GM23338 (cell line): Measurements from ENCODE around the gene PCDHA8. TPM values are rescaled to one million over a fixed set of nuclear protein-coding genes. Genes with fewer than 3 reads are reported as not detected.
"Not testable (repeated sequence)": the region's sequence is repeated elsewhere in the genome, so short reads cannot be mapped to it uniquely, and the experiment has no call there.

Experiments used
- ATAC-seq: fragments of 200-7000 bp; cut with Tn5 transposase; 3 replicates; pipeline ENCODE4 v1.9.1; 2020
- DNase-seq: peaks from one replicate; pipeline ENCODE4 v3.0.0-alpha.2; 2015; ENCODE audit warnings: low spot score
- H2AFZ ChIP-seq: fragments of 200-600 bp; sonication (generic); 2 replicates; pipeline ENCODE4 v1.8.0; 2016; ENCODE audit warnings: antibody characterized with exemption, mild to moderate bottlenecking, moderate library complexity
- H3F3A ChIP-seq: fragments of 200-600 bp; sonication (generic); replicated peaks from 2 replicates; pipeline ENCODE4 v1.8.0; 2017; ENCODE audit warnings: antibody characterized with exemption, mixed run types, low read depth
- H3K27ac ChIP-seq: fragments of 200-600 bp; sonication (generic); 2 replicates; pipeline ENCODE4 v1.6.1; 2016; ENCODE audit warnings: low read depth
- H3K27me3 ChIP-seq: fragments of 200-600 bp; sonication (generic); 2 replicates; pipeline ENCODE4 v1.8.0; 2016; ENCODE audit warnings: mild to moderate bottlenecking, mixed run types, moderate library complexity; ENCODE audit not compliant: insufficient read depth
- H3K36me3 ChIP-seq: fragments of 200-600 bp; sonication (generic); 2 replicates; pipeline ENCODE4 v1.8.0; 2016; ENCODE audit warnings: mild to moderate bottlenecking; ENCODE audit not compliant: insufficient read depth
- H3K4me1 ChIP-seq: fragments of 200-600 bp; sonication (generic); 2 replicates; pipeline ENCODE4 v1.8.0; 2016; ENCODE audit warnings: mild to moderate bottlenecking, moderate library complexity; ENCODE audit not compliant: insufficient read depth
- H3K4me2 ChIP-seq: fragments of 200-600 bp; sonication (generic); 2 replicates; pipeline ENCODE4 v1.7.1; 2017; ENCODE audit warnings: mixed run types
- H3K4me3 ChIP-seq: fragments of 200-600 bp; sonication (generic); 2 replicates; pipeline ENCODE4 v1.6.1; 2016; ENCODE audit warnings: mixed run types
- H3K79me2 ChIP-seq: fragments of 200-600 bp; sonication (generic); replicated peaks from 2 replicates; pipeline ENCODE4 v1.8.0; 2017; ENCODE audit warnings: mild to moderate bottlenecking; ENCODE audit not compliant: insufficient read depth
- H3K9me2 ChIP-seq: fragments of 200-600 bp; sonication (generic); 2 replicates; pipeline ENCODE4 v1.8.0; 2017; ENCODE audit not compliant: insufficient read depth
- H4K20me1 ChIP-seq: fragments of 200-600 bp; sonication (generic); replicated peaks from 2 replicates; pipeline ENCODE4 v1.8.0; 2017; ENCODE audit warnings: mild to moderate bottlenecking; ENCODE audit not compliant: insufficient read depth
- H3K27ac Mint-ChIP-seq: 2 replicates; pipeline ENCODE4 v1.8.0; 2020; ENCODE audit warnings: inconsistent platforms, mild to moderate bottlenecking, moderate library complexity, mixed read lengths
- H3K27me3 Mint-ChIP-seq: 3 replicates; pipeline ENCODE4 v1.8.0; 2022; ENCODE audit warnings: low read depth, mild to moderate bottlenecking, moderate library complexity, mixed read lengths, inconsistent platforms; ENCODE audit not compliant: insufficient read depth, poor library complexity
- H3K36me3 Mint-ChIP-seq: 3 replicates; pipeline ENCODE4 v1.8.0; 2021; ENCODE audit warnings: low read depth, mild to moderate bottlenecking, inconsistent platforms, moderate library complexity, mixed read lengths
- H3K4me1 Mint-ChIP-seq: 3 replicates; pipeline ENCODE4 v1.8.0; 2020; ENCODE audit warnings: mild to moderate bottlenecking, inconsistent platforms, mixed read lengths
- H3K4me3 Mint-ChIP-seq: 3 replicates; pipeline ENCODE4 v1.8.0; 2021; ENCODE audit warnings: moderate library complexity, mild to moderate bottlenecking, inconsistent platforms, mixed read lengths
- H3K9me3 Mint-ChIP-seq: 3 replicates; pipeline ENCODE4 v1.8.0; 2020; ENCODE audit warnings: moderate library complexity, mild to moderate bottlenecking, inconsistent platforms, mixed read lengths
- NANOG ChIP-seq: IDR thresholded peaks from 2 replicates; pipeline ENCODE4 v1.6.1; 2016; ENCODE audit warnings: antibody characterized with exemption, borderline replicate concordance
- POLR2AphosphoS5 ChIP-seq: IDR thresholded peaks from 2 replicates; pipeline ENCODE4 v1.6.1; 2016; ENCODE audit warnings: antibody characterized with exemption, low read depth
- polyA plus RNA-seq: library from polyadenylated mRNA; unstranded; fragments of >200 nt; fragmentation: Nextera tagmentation; extraction: Ambion mirVana; gene quantifications from 2 replicates; pipeline ENCODE4 v1.2.1, GENCODE V29; 2016
- total RNA-seq: library from RNA; depleted of rRNA; stranded (reverse); fragments of >200 nt; shearing (Covaris generic); gene quantifications from 2 replicates; pipeline ENCODE4 v1.2.3, GENCODE V29; 2014
- TF ChIP-seq, protein P1 (sequence below), 2 experiments: fragments of 200-600 bp in 1 of 2; sonication (generic) in 1 of 2; conservative IDR thresholded peaks; 2 replicates each; pipeline versions ENCODE4 v1.5.1 to v1.6.1; 2016 to 2017; ENCODE audit warnings: antibody characterized with exemption in 2 of 2, low read depth in 2 of 2, mild to moderate bottlenecking in 2 of 2, moderate library complexity in 1 of 2
- TF ChIP-seq, protein P2 (sequence below): IDR thresholded peaks from one replicate; pipeline ENCODE4 v1.6.1; 2018; ENCODE audit warnings: antibody characterized with exemption; ENCODE audit not compliant: unreplicated experiment

Gene PCDHA8
- total and polyA plus RNA-seq, 2 experiments from 2014 or later = 0.86 to 3.1 TPM

DNA sequence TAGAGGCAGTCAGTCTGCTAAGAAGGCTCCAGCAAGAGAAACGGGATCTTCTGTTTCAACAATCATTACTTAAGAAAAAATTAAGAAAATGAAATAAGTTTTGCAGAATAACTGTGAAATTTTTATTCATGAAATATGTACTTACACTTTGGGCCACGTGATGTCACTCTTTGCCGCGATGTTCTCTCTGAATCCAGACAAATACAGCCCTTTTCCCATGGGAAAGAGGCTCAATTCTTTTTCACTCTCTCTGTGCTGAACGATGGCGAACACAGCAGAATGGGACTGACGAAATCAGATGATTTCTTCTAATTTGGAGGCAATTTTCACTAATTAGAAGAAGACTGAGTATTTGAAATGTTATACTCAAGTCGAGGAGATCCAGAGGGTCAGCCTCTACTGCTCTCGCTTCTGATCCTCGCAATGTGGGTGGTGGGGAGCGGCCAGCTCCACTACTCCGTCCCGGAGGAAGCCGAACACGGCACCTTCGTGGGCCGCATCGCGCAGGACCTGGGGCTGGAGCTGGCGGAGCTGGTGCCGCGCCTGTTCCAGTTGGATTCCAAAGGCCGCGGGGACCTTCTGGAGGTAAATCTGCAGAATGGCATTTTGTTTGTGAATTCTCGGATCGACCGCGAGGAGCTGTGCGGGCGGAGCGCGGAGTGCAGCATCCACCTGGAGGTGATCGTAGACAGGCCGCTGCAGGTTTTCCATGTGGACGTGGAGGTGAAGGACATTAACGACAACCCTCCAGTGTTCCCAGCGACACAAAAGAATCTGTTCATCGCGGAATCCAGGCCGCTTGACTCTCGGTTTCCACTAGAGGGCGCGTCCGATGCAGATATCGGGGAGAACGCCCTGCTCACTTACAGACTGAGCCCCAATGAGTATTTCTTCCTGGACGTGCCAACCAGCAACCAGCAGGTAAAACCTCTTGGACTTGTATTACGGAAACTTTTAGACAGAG is 7.4 kb downstream of the PCDHA8 start, which contains the start of gene PCDHA9:
PCDHA9 (plus strand) TSS at position 244 of the 964 bp plus-strand sequence; CDS start at position 358, 114 bp downstream.
- Histone ChIP-seq H3K4me2 (peak within 1 kb of the TSS; percentile 82), H2AFZ (peak within 1 kb of the TSS; percentile 96)
- not testable (repeated sequence) for H3K36me3 Mint-ChIP-seq

DNA sequence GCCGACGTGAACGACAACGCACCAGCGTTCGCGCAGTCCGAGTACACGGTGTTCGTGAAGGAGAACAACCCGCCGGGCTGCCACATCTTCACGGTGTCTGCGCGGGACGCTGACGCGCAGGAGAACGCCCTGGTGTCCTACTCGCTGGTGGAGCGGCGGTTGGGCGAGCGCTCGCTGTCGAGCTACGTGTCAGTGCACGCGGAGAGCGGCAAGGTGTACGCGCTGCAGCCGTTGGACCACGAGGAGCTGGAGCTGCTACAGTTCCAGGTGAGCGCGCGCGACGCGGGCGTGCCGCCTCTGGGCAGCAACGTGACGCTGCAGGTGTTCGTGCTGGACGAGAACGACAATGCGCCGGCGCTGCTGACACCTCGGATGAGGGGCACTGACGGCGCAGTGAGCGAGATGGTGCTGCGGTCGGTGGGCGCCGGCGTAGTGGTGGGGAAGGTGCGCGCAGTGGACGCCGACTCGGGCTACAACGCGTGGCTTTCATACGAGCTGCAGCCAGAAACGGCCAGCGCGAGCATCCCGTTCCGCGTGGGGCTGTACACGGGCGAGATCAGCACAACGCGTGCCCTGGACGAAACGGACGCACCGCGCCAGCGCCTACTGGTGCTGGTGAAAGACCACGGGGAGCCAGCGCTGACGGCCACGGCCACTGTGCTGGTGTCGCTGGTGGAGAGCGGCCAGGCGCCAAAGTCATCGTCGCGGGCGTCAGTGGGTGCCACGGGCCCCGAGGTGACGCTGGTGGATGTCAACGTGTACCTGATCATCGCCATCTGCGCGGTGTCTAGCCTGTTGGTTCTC is 9.0 kb downstream of the PCDHA8 start:
- not testable (repeated sequence) for H3K27ac Mint-ChIP-seq, H2AFZ ChIP-seq, H3K27me3 ChIP-seq, H3K4me1 ChIP-seq, H3K4me2 ChIP-seq, H3K27ac ChIP-seq, H3K79me2 ChIP-seq, H3K9me3 Mint-ChIP-seq, H3K9me2 ChIP-seq, H3K4me3 ChIP-seq, H3K36me3 ChIP-seq, ATAC-seq, H3K4me3 Mint-ChIP-seq, H3K36me3 Mint-ChIP-seq, H3K27me3 Mint-ChIP-seq, DNase-seq, H3F3A ChIP-seq, H4K20me1 ChIP-seq, H3K4me1 Mint-ChIP-seq

More for the DNA sequence above, 7.4 kb downstream of the PCDHA8 start, which contains the start of gene PCDHA9:
- not testable (repeated sequence) for H3K27ac ChIP-seq, H3K4me1 Mint-ChIP-seq, H3K27me3 Mint-ChIP-seq, H3K27me3 ChIP-seq, H3F3A ChIP-seq, H3K4me1 ChIP-seq, H3K9me3 Mint-ChIP-seq, H3K79me2 ChIP-seq, H3K36me3 ChIP-seq, H3K9me2 ChIP-seq, DNase-seq, H3K27ac Mint-ChIP-seq, H4K20me1 ChIP-seq
- ATAC-seq = peak; percentile 97
- peak within 1 kb of the TSS; percentile 82 for H3K4me3 Mint-ChIP-seq
- TF ChIP-seq, protein P1, sequence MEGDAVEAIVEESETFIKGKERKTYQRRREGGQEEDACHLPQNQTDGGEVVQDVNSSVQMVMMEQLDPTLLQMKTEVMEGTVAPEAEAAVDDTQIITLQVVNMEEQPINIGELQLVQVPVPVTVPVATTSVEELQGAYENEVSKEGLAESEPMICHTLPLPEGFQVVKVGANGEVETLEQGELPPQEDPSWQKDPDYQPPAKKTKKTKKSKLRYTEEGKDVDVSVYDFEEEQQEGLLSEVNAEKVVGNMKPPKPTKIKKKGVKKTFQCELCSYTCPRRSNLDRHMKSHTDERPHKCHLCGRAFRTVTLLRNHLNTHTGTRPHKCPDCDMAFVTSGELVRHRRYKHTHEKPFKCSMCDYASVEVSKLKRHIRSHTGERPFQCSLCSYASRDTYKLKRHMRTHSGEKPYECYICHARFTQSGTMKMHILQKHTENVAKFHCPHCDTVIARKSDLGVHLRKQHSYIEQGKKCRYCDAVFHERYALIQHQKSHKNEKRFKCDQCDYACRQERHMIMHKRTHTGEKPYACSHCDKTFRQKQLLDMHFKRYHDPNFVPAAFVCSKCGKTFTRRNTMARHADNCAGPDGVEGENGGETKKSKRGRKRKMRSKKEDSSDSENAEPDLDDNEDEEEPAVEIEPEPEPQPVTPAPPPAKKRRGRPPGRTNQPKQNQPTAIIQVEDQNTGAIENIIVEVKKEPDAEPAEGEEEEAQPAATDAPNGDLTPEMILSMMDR (conservative IDR thresholded peaks at IDR 0.05; ENCODE audit: low read depth in 2 of 2) = peak; percentile 43 to 50; a peak in 3 of 4 replicates
- H3K4me3 ChIP-seq = peak within 1 kb of the TSS; percentile 70

DNA sequence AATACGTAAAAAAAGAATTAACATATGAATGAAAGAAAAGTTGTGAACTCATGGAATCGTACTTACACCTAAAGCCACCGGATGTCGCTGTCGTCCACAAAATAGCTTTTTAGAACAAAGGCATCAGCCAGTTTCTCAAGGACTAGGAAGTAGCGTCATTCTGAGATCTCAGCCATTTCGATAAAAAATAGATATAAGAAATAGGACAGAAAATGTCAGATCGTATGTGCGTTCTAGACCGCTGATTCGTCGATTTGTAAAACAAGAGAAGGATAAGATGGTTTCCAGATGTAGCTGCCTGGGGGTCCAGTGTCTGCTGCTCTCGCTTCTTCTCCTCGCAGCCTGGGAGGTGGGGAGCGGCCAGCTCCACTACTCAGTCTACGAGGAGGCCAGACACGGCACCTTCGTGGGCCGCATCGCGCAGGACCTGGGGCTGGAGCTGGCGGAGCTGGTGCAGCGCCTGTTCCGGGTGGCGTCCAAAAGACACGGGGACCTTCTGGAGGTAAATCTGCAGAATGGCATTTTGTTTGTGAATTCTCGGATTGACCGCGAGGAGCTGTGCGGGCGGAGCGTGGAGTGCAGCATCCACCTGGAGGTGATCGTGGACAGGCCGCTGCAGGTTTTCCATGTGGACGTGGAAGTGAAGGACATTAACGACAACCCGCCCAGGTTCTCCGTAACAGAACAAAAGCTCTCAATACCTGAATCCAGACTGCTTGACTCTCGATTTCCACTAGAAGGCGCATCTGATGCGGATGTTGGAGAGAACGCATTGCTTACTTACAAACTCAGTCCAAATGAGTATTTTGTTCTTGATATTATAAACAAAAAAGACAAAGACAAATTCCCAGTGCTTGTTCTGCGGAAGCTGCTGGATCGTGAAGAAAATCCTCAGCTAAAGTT is 15.0 kb downstream of the PCDHA8 start, which contains the start of gene PCDHA10:
PCDHA10 (plus strand) TSS at position 126 of the 903 bp plus-strand sequence; CDS start at position 278, 152 bp downstream.
- Histone ChIP-seq H4K20me1 (no peaks in the 10 kb centered on the region), H3K79me2 (peaks cover 15% of the 10 kb centered on the region), H3K9me2 (no peaks in the 10 kb centered on the region), H3K27ac (no peak within 1 kb of the TSS), H3K4me3 (peak within 1 kb of the TSS; percentile 57), H3F3A (no peaks in the 10 kb centered on the region), H2AFZ (0 out of 2 replicates have a peak within 1 kb of the TSS, but pooled peaks have one; percentile 1), H3K36me3 (no peaks in the 10 kb centered on the region), H3K27me3 (no peaks in the 10 kb centered on the region), H3K4me1 (no peaks in the 10 kb centered on the region; the same call in 1 of the 2 replicates), H3K4me2 (peak within 1 kb of the TSS; percentile 71)
- Mint-ChIP-seq H3K27me3 (peaks cover 5% of the 10 kb centered on the region), H3K36me3 (peaks cover 37% of the 10 kb centered on the region), H3K27ac (peak within 1 kb of the TSS; percentile 96), H3K4me1 (peaks cover 7% of the 10 kb centered on the region; the same call in 2 of the 3 replicates), H3K4me3 (peak within 1 kb of the TSS; percentile 92), H3K9me3 (peaks cover 26% of the 10 kb centered on the region)
- peak; percentile 83 for ATAC-seq
- TF ChIP-seq, protein P2, sequence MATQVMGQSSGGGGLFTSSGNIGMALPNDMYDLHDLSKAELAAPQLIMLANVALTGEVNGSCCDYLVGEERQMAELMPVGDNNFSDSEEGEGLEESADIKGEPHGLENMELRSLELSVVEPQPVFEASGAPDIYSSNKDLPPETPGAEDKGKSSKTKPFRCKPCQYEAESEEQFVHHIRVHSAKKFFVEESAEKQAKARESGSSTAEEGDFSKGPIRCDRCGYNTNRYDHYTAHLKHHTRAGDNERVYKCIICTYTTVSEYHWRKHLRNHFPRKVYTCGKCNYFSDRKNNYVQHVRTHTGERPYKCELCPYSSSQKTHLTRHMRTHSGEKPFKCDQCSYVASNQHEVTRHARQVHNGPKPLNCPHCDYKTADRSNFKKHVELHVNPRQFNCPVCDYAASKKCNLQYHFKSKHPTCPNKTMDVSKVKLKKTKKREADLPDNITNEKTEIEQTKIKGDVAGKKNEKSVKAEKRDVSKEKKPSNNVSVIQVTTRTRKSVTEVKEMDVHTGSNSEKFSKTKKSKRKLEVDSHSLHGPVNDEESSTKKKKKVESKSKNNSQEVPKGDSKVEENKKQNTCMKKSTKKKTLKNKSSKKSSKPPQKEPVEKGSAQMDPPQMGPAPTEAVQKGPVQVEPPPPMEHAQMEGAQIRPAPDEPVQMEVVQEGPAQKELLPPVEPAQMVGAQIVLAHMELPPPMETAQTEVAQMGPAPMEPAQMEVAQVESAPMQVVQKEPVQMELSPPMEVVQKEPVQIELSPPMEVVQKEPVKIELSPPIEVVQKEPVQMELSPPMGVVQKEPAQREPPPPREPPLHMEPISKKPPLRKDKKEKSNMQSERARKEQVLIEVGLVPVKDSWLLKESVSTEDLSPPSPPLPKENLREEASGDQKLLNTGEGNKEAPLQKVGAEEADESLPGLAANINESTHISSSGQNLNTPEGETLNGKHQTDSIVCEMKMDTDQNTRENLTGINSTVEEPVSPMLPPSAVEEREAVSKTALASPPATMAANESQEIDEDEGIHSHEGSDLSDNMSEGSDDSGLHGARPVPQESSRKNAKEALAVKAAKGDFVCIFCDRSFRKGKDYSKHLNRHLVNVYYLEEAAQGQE = no peak
- TF ChIP-seq, protein P1 (conservative IDR thresholded peaks at IDR 0.05; ENCODE audit: low read depth in 2 of 2) = peak; percentile 77 to 85
- TF ChIP-seq NANOG (no peak), POLR2AphosphoS5 (peak; percentile 60)
- peak; percentile 90 for DNase-seq
